ENCODE data around the gene INSRR.

- no peak for TF ChIP-seq POLR2AphosphoS5 (IDR thresholded peaks at IDR 0.05; ENCODE audit: low read depth, low read length)
- no peak for TF ChIP-seq TAF1 (IDR thresholded peaks at IDR 0.05; ENCODE audit: borderline replicate concordance, insufficient read depth, low read length)
- no peak for TF ChIP-seq REST (IDR thresholded peaks at IDR 0.05; ENCODE audit: insufficient read depth in 1 of 2, low read depth in 2 of 2, low read length in 2 of 2)
- TF ChIP-seq SIN3A (IDR thresholded peaks at IDR 0.05; ENCODE audit: borderline replicate concordance, insufficient read depth, low read length): no peak
Observed at GRCh38 chr1:156881663-156882062, 22.7 kb upstream of the INSRR start.

Data from PFSK-1 (cell line).